Body of pancreas (tissue), 4 donors: ENCODE data around the gene KLHL26.

ENCODE experiments used
- POLR2A ChIP-seq, 3 donors: fragments of 450-650 bp; IDR thresholded peaks; one replicate each; pipeline ENCODE4 v1.6.1; 2016; ENCODE audit warnings: antibody characterized with exemption in 3 of 3, mild to moderate bottlenecking in 2 of 3
- TF ChIP-seq, protein P1 (sequence below), 7 experiments: fragments of 450-650 bp in 4 of 7; fragments of 200-600 bp in 3 of 7; sonication (generic) in 3 of 7; IDR thresholded peaks; one replicate each; pipeline ENCODE4 v1.5.1; 2016 to 2019; ENCODE audit warnings: antibody characterized with exemption in 7 of 7

DNA sequence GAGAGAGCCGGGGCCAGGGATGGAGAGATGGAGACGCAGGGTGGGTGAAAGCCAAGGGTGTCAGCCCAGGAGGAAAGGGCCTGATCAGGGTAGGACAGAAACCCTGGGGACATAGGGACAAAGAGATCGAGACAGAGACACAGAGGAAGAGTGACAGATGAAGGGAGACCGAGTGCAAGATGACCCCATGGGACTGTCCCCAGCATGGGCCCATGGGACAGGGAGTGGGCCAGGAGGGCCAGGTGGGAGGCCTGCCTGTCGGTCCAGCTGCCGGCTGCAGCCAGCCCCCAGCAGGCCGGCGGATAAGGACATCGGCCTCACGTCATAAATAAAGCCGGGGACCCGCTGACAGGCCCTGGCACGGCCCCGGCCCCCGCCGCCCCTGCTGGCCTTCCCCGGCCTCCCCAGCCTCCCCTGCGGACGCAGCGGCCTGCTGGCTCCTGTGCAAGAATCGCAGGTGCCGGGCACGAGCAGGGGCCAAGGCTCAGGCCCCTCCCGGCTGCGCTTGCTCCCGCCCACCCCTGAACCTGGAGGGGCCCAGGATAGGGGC is 41.9 kb upstream of the KLHL26 start:
- TF ChIP-seq, protein P1, sequence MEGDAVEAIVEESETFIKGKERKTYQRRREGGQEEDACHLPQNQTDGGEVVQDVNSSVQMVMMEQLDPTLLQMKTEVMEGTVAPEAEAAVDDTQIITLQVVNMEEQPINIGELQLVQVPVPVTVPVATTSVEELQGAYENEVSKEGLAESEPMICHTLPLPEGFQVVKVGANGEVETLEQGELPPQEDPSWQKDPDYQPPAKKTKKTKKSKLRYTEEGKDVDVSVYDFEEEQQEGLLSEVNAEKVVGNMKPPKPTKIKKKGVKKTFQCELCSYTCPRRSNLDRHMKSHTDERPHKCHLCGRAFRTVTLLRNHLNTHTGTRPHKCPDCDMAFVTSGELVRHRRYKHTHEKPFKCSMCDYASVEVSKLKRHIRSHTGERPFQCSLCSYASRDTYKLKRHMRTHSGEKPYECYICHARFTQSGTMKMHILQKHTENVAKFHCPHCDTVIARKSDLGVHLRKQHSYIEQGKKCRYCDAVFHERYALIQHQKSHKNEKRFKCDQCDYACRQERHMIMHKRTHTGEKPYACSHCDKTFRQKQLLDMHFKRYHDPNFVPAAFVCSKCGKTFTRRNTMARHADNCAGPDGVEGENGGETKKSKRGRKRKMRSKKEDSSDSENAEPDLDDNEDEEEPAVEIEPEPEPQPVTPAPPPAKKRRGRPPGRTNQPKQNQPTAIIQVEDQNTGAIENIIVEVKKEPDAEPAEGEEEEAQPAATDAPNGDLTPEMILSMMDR (IDR thresholded peaks at IDR 0.05), result no peak
- TF ChIP-seq POLR2A (IDR thresholded peaks at IDR 0.05), result no peak
